Activated gamma-delta T cell treated with anti-CD3 and anti-CD28 coated beads, Interleukin-2, amount 50 U/mL, for 16 hours (primary cell): ENCODE results near the gene RBPJ.
"Not testable (repeated sequence)": the region's sequence is repeated elsewhere in the genome, so short reads cannot be mapped to it uniquely, and the experiment has no call there.

ENCODE experiments used
- DNase-seq: peaks from one replicate; pipeline ENCODE4 v3.0.0-alpha.2; 2020; ENCODE audit warnings: low read depth

The RBPJ gene

GRCh38 chr4:26302031-26302899, 18.5 kb upstream of the RBPJ start:
- no peak for DNase-seq

- no peak for DNase-seq
Observed at GRCh38 chr4:26303008-26303407, 17.8 kb upstream of the RBPJ start.

GRCh38 chr4:26307037-26307800, 13.6 kb upstream of the RBPJ start:
- no peak for DNase-seq

- no peak for DNase-seq
Observed at GRCh38 chr4:26308568-26308967, 12.2 kb upstream of the RBPJ start.

- DNase-seq: no peak
Observed at GRCh38 chr4:26310264-26310663, 10.6 kb upstream of the RBPJ start.

GRCh38 chr4:26311633-26312032, 9.2 kb upstream of the RBPJ start:
- DNase-seq: no peak

GRCh38 chr4:26315316-26315932, 5.4 kb upstream of the RBPJ start:
- not testable (repeated sequence) for DNase-seq

GRCh38 chr4:26317766-26318165, 3.0 kb upstream of the RBPJ start:
- DNase-seq: no peak

GRCh38 chr4:26319467-26319948, 1.3 kb upstream of the RBPJ start:
- DNase-seq: peak; percentile 94

- peak; percentile 29 for DNase-seq
Observed at GRCh38 chr4:26319949-26320537, 771 bp upstream of the RBPJ start.

- peak; percentile 24 for DNase-seq
Observed at GRCh38 chr4:26321373-26322221, 783 bp downstream of the RBPJ start.

GRCh38 chr4:26322346-26322745, 1.5 kb downstream of the RBPJ start:
- no peak for DNase-seq

GRCh38 chr4:26323821-26324220, 3.0 kb downstream of the RBPJ start:
- no peak for DNase-seq

- DNase-seq: no peak
Observed at GRCh38 chr4:26325191-26325590, 4.4 kb downstream of the RBPJ start.

GRCh38 chr4:26326791-26327190, 6.0 kb downstream of the RBPJ start:
- no peak for DNase-seq

GRCh38 chr4:26330186-26330787, 9.5 kb downstream of the RBPJ start:
- DNase-seq: no peak

GRCh38 chr4:26330946-26331345, 10.1 kb downstream of the RBPJ start:
- DNase-seq: no peak

GRCh38 chr4:26331380-26331950, 10.7 kb downstream of the RBPJ start:
- DNase-seq: no peak

- no peak for DNase-seq
Observed at GRCh38 chr4:26334366-26334765, 13.6 kb downstream of the RBPJ start.

- DNase-seq: no peak
Observed at GRCh38 chr4:26337612-26338011, 16.8 kb downstream of the RBPJ start.
